Naive B cell (primary cell): ENCODE data around the gene HMGN3. TPM values are rescaled to one million over a fixed set of nuclear protein-coding genes. Genes with fewer than 3 reads are reported as not detected.

Experiments
- ATAC-seq, 2 donors: fragments of 150-1000 bp; cut with Tn5 transposase; 2 replicates each; pipeline ENCODE4 v1.10.0; 2021; ENCODE audit warnings: low read depth in 2 of 2, mild to moderate bottlenecking in 2 of 2, moderate library complexity in 2 of 2
- DNase-seq: peaks from one replicate; pipeline ENCODE4 v3.0.0; 2022
- H3K27ac Mint-ChIP-seq, 6 donors: one replicate each; pipeline ENCODE4 v1.8.0; 2020 to 2022; ENCODE audit warnings: mild to moderate bottlenecking in 6 of 6, mixed read lengths in 6 of 6, moderate library complexity in 5 of 6, inconsistent platforms in 2 of 6
- H3K27me3 Mint-ChIP-seq, 3 donors: one replicate each; pipeline ENCODE4 v1.8.0; 2021 to 2022; ENCODE audit warnings: mixed read lengths in 3 of 3, mild to moderate bottlenecking in 1 of 3
- H3K36me3 Mint-ChIP-seq, 2 donors: one replicate each; pipeline ENCODE4 v1.8.0; 2020 to 2022; ENCODE audit warnings: mixed read lengths in 2 of 2, inconsistent platforms in 1 of 2, mild to moderate bottlenecking in 1 of 2
- H3K4me1 Mint-ChIP-seq, 3 donors: one replicate each; pipeline ENCODE4 v1.8.0; 2020 to 2022; ENCODE audit warnings: mixed read lengths in 3 of 3, inconsistent platforms in 1 of 3, mild to moderate bottlenecking in 1 of 3, moderate library complexity in 1 of 3
- H3K4me3 Mint-ChIP-seq, 8 donors: one replicate each; pipeline ENCODE4 v1.8.0; 2020 to 2022; ENCODE audit warnings: mild to moderate bottlenecking in 8 of 8, mixed read lengths in 8 of 8, moderate library complexity in 8 of 8, inconsistent platforms in 2 of 8
- H3K9me3 Mint-ChIP-seq, 7 donors: one replicate each; pipeline ENCODE4 v1.8.0; 2020 to 2022; ENCODE audit warnings: mixed read lengths in 7 of 7, mild to moderate bottlenecking in 5 of 7, inconsistent platforms in 2 of 7, moderate library complexity in 1 of 7
- polyA plus RNA-seq, 6 donors: library from polyadenylated mRNA; unstranded; fragments of 300-500 nt; fragmentation: Illumina TruSeq; gene quantifications; one replicate each; pipeline ENCODE4 v1.2.3, GENCODE V29; 2021; ENCODE audit warnings: low read depth in 6 of 6

The HMGN3 gene
- polyA plus RNA-seq, 6 donors from 2014 or later: 58.0 to 95.1 (median 76.1) TPM

- H3K36me3 Mint-ChIP-seq: peaks cover 0 to 25% of the 10 kb centered on the region in 2 donors
- no peak overlapping the region for H3K4me3 Mint-ChIP-seq
- H3K27me3 Mint-ChIP-seq: peaks cover 0 to 8% (median 7%) of the 10 kb centered on the region in 3 donors
- peaks cover 0 to 30% (median 13%) of the 10 kb centered on the region in 7 donors for H3K9me3 Mint-ChIP-seq
- no peak for ATAC-seq
- DNase-seq: no peak
- no peak overlapping the region for H3K27ac Mint-ChIP-seq
- no peaks in the 10 kb centered on the region for H3K4me1 Mint-ChIP-seq
Measured at GRCh38 chr6:79189760-79190350, 44.6 kb downstream of the HMGN3 start.

GRCh38 chr6:79188885-79189480 is 45.5 kb downstream of the HMGN3 start:
- H3K27ac Mint-ChIP-seq: no peak overlapping the region
- no peak for ATAC-seq
- H3K4me1 Mint-ChIP-seq: no peaks in the 10 kb centered on the region
- DNase-seq: no peak
- no peak overlapping the region for H3K4me3 Mint-ChIP-seq
- H3K36me3 Mint-ChIP-seq: peaks cover 0 to 25% of the 10 kb centered on the region in 2 donors
- H3K27me3 Mint-ChIP-seq: peaks cover 0 to 8% (median 7%) of the 10 kb centered on the region in 3 donors
- H3K9me3 Mint-ChIP-seq: peaks cover 0 to 30% (median 13%) of the 10 kb centered on the region in 7 donors

- DNase-seq (no peak), ATAC-seq (no peak)
- Mint-ChIP-seq H3K36me3 (peaks cover 0 to 20% of the 10 kb centered on the region in 2 donors), H3K4me1 (no peaks in the 10 kb centered on the region), H3K9me3 (peaks cover 0 to 25% (median 12%) of the 10 kb centered on the region in 7 donors), H3K4me3 (no peak overlapping the region), H3K27me3 (peaks cover 0 to 8% (median 7%) of the 10 kb centered on the region in 3 donors), H3K27ac (no peak overlapping the region)
Measured at GRCh38 chr6:79188107-79188506, 46.4 kb downstream of the HMGN3 start.

GRCh38 chr6:79186564-79186963 is 47.9 kb downstream of the HMGN3 start:
- Mint-ChIP-seq H3K27me3 (peaks cover 0 to 8% (median 7%) of the 10 kb centered on the region in 3 donors), H3K36me3 (peaks cover 0 to 8% of the 10 kb centered on the region in 2 donors), H3K4me3 (no peak overlapping the region), H3K9me3 (peaks cover 0 to 13% (median 9%) of the 10 kb centered on the region in 7 donors), H3K27ac (no peak overlapping the region), H3K4me1 (no peaks in the 10 kb centered on the region)
- DNase-seq: no peak
- no peak for ATAC-seq

- DNase-seq (no peak), ATAC-seq (no peak)
- Mint-ChIP-seq H3K27ac (no peak overlapping the region), H3K27me3 (peaks cover 0 to 8% (median 7%) of the 10 kb centered on the region in 3 donors), H3K4me3 (no peak overlapping the region), H3K36me3 (no peaks in the 10 kb centered on the region), H3K9me3 (peaks cover 0 to 2% (median 0%) of the 10 kb centered on the region in 7 donors), H3K4me1 (no peaks in the 10 kb centered on the region)
Measured at GRCh38 chr6:79184641-79185040, 49.8 kb downstream of the HMGN3 start.

GRCh38 chr6:79184086-79184485 is 50.4 kb downstream of the HMGN3 start:
- no peak for ATAC-seq
- Mint-ChIP-seq H3K9me3 (peaks cover 0 to 2% (median 0%) of the 10 kb centered on the region in 7 donors), H3K4me3 (no peak overlapping the region), H3K27me3 (peaks cover 0 to 12% (median 11%) of the 10 kb centered on the region in 3 donors), H3K4me1 (no peaks in the 10 kb centered on the region), H3K27ac (no peak overlapping the region), H3K36me3 (no peaks in the 10 kb centered on the region)
- no peak for DNase-seq

GRCh38 chr6:79180052-79180451 is 54.4 kb downstream of the HMGN3 start:
- peaks cover 0 to 10% (median 9%) of the 10 kb centered on the region in 3 donors for H3K27me3 Mint-ChIP-seq
- H3K36me3 Mint-ChIP-seq: no peaks in the 10 kb centered on the region
- H3K4me3 Mint-ChIP-seq: no peak overlapping the region
- H3K4me1 Mint-ChIP-seq: no peaks in the 10 kb centered on the region
- ATAC-seq (no peak), DNase-seq (no peak)
- H3K9me3 Mint-ChIP-seq: peaks cover 3 to 14% (median 6%) of the 10 kb centered on the region in 7 donors
- no peak overlapping the region for H3K27ac Mint-ChIP-seq

- Mint-ChIP-seq H3K4me1 (no peaks in the 10 kb centered on the region), H3K36me3 (no peaks in the 10 kb centered on the region), H3K27me3 (peaks cover 6 to 15% (median 8%) of the 10 kb centered on the region in 3 donors), H3K4me3 (no peak overlapping the region), H3K27ac (no peak overlapping the region), H3K9me3 (peaks cover 2 to 14% (median 6%) of the 10 kb centered on the region in 7 donors)
- DNase-seq (no peak), ATAC-seq (peak in 1 of 2 donors; percentile 28)
Measured at GRCh38 chr6:79173378-79173777, 61.1 kb downstream of the HMGN3 start.

GRCh38 chr6:79170959-79171358 is 63.5 kb downstream of the HMGN3 start:
- DNase-seq: no peak
- peaks cover 0 to 5% (median 0%) of the 10 kb centered on the region in 7 donors for H3K9me3 Mint-ChIP-seq
- H3K27ac Mint-ChIP-seq: no peak overlapping the region
- H3K36me3 Mint-ChIP-seq: no peaks in the 10 kb centered on the region
- no peak for ATAC-seq
- no peaks in the 10 kb centered on the region for H3K4me1 Mint-ChIP-seq
- H3K4me3 Mint-ChIP-seq: no peak overlapping the region
- H3K27me3 Mint-ChIP-seq: peaks cover 0 to 15% (median 4%) of the 10 kb centered on the region in 3 donors

GRCh38 chr6:79170431-79170830 is 64.1 kb downstream of the HMGN3 start:
- Mint-ChIP-seq H3K4me3 (no peak overlapping the region), H3K36me3 (no peaks in the 10 kb centered on the region), H3K4me1 (no peaks in the 10 kb centered on the region), H3K9me3 (peaks cover 0 to 4% (median 0%) of the 10 kb centered on the region in 7 donors), H3K27ac (no peak overlapping the region), H3K27me3 (peaks cover 0 to 15% (median 4%) of the 10 kb centered on the region in 3 donors)
- ATAC-seq: no peak
- DNase-seq: no peak

- no peak for DNase-seq
- no peak overlapping the region for H3K4me3 Mint-ChIP-seq
Measured at GRCh38 chr6:79168695-79168980, 65.8 kb downstream of the HMGN3 start.

GRCh38 chr6:79167931-79168694 is 66.4 kb downstream of the HMGN3 start:
- Mint-ChIP-seq H3K27me3 (peaks cover 0 to 9% (median 0%) of the 10 kb centered on the region in 3 donors), H3K36me3 (no peaks in the 10 kb centered on the region)
- no peak for DNase-seq

More at GRCh38 chr6:79168695-79168980, 65.8 kb downstream of the HMGN3 start:
- H3K36me3 Mint-ChIP-seq: no peaks in the 10 kb centered on the region
- H3K27ac Mint-ChIP-seq: no peak overlapping the region
- H3K4me1 Mint-ChIP-seq: no peaks in the 10 kb centered on the region
- ATAC-seq: no peak
- H3K27me3 Mint-ChIP-seq: peaks cover 0 to 14% (median 0%) of the 10 kb centered on the region in 3 donors
- H3K9me3 Mint-ChIP-seq: no peaks in the 10 kb centered on the region

GRCh38 chr6:79159846-79160245 is 74.6 kb downstream of the HMGN3 start:
- H3K27me3 Mint-ChIP-seq: peaks cover 0 to 17% (median 15%) of the 10 kb centered on the region in 3 donors
- H3K4me3 Mint-ChIP-seq: no peak overlapping the region
- no peak for DNase-seq
- no peak overlapping the region for H3K27ac Mint-ChIP-seq
- no peaks in the 10 kb centered on the region for H3K36me3 Mint-ChIP-seq
- ATAC-seq: no peak
- H3K9me3 Mint-ChIP-seq: peaks cover 0 to 10% (median 2%) of the 10 kb centered on the region in 7 donors
- H3K4me1 Mint-ChIP-seq: no peaks in the 10 kb centered on the region

More at GRCh38 chr6:79167931-79168694, 66.4 kb downstream of the HMGN3 start:
- no peak for ATAC-seq
- Mint-ChIP-seq H3K4me1 (no peaks in the 10 kb centered on the region), H3K4me3 (no peak overlapping the region), H3K9me3 (no peaks in the 10 kb centered on the region), H3K27ac (no peak overlapping the region)
